Esophagus squamous epithelium (tissue), 4 donors: ENCODE results near the gene CZIB.

Experiments
- CTCF ChIP-seq, 6 experiments: fragments of 450-650 bp in 4 of 6; fragments of 200-600 bp in 2 of 6; sonication (generic) in 2 of 6; IDR thresholded peaks; one replicate each; pipeline ENCODE4 v1.5.1; 2016 to 2019; ENCODE audit warnings: antibody characterized with exemption in 6 of 6, mild to moderate bottlenecking in 4 of 6, moderate library complexity in 4 of 6
- POLR2A ChIP-seq, 4 donors: fragments of 450-650 bp; IDR thresholded peaks; one replicate each; pipeline ENCODE4 v1.6.1; 2017; ENCODE audit warnings: antibody characterized with exemption in 4 of 4, mild to moderate bottlenecking in 4 of 4, moderate library complexity in 3 of 4

GRCh38 chr1:53188099-53188498, 32.3 kb downstream of the CZIB start:
- TF ChIP-seq CTCF (IDR thresholded peaks at IDR 0.05), result no peak
- TF ChIP-seq POLR2A (IDR thresholded peaks at IDR 0.05), result no peak
